GM19043 (cell line): ENCODE results near the gene MAPKAP1.

Experiments
- ATAC-seq: cut with Tn5 transposase; IDR thresholded peaks from one replicate; pipeline ENCODE4 v1.9.1; 2021; ENCODE audit warnings: low read depth; ENCODE audit not compliant: unreplicated experiment

MAPKAP1 gene

GRCh38 chr9:125493881-125494652 is 212.9 kb downstream of the MAPKAP1 start:
- ATAC-seq = no peak

- no peak for ATAC-seq
Measured at GRCh38 chr9:125493384-125493783, 213.6 kb downstream of the MAPKAP1 start.

GRCh38 chr9:125492719-125493118 is 214.3 kb downstream of the MAPKAP1 start:
- no peak for ATAC-seq

- no peak for ATAC-seq
Measured at GRCh38 chr9:125487842-125488241, 219.2 kb downstream of the MAPKAP1 start.

GRCh38 chr9:125486576-125486975 is 220.4 kb downstream of the MAPKAP1 start:
- ATAC-seq = no peak

- no peak for ATAC-seq
Measured at GRCh38 chr9:125486152-125486508, 220.9 kb downstream of the MAPKAP1 start.

- no peak for ATAC-seq
Measured at GRCh38 chr9:125485471-125486151, 221.4 kb downstream of the MAPKAP1 start.

- ATAC-seq = no peak
Measured at GRCh38 chr9:125484350-125485282, 222.4 kb downstream of the MAPKAP1 start.

- ATAC-seq = no peak
Measured at GRCh38 chr9:125483697-125484096, 223.3 kb downstream of the MAPKAP1 start.

GRCh38 chr9:125479846-125480615 is 227.0 kb downstream of the MAPKAP1 start:
- no peak for ATAC-seq

- ATAC-seq = no peak
Measured at GRCh38 chr9:125477089-125477544, 229.9 kb downstream of the MAPKAP1 start.

- ATAC-seq = no peak
Measured at GRCh38 chr9:125476645-125477044, 230.4 kb downstream of the MAPKAP1 start.

- ATAC-seq = no peak
Measured at GRCh38 chr9:125475385-125475784, 231.6 kb downstream of the MAPKAP1 start.

- no peak for ATAC-seq
Measured at GRCh38 chr9:125472926-125473701, 233.9 kb downstream of the MAPKAP1 start.

GRCh38 chr9:125472562-125472925 is 234.5 kb downstream of the MAPKAP1 start:
- no peak for ATAC-seq

- ATAC-seq = no peak
Measured at GRCh38 chr9:125470767-125471580, 236.0 kb downstream of the MAPKAP1 start.

- no peak for ATAC-seq
Measured at GRCh38 chr9:125470189-125470588, 236.8 kb downstream of the MAPKAP1 start.

- no peak for ATAC-seq
Measured at GRCh38 chr9:125468646-125469045, 238.4 kb downstream of the MAPKAP1 start.
